K562 (cell line): ENCODE data around the gene RNASEH2A. TPM values are rescaled to one million over a fixed set of nuclear protein-coding genes. Genes with fewer than 3 reads are reported as not detected.
A peak's percentile ranks its signal among the peaks of the same experiment; 100 is the strongest.

Source experiments
- ATF1 ChIP-seq, 2 experiments: fragments of 450-650 bp in 1 of 2; IDR thresholded peaks; 2 replicates each; pipeline ENCODE4 v1.6.1; 2016; ENCODE audit warnings: missing compliant biosample characterization in 1 of 2, missing genetic modification characterization in 1 of 2
- BACH1 ChIP-seq: fragments of 200-800 bp; sonication (Bioruptor generic); IDR thresholded peaks from 2 replicates; pipeline ENCODE4 v1.6.1; 2016; ENCODE audit warnings: missing genetic modification characterization, missing compliant biosample characterization
- BRD4 ChIP-seq: fragments of 200-600 bp; sonication (generic); IDR thresholded peaks from 2 replicates; pipeline ENCODE4 v1.6.1; 2017; ENCODE audit warnings: inconsistent platforms
- CBFA2T2 ChIP-seq: fragments of 450-650 bp; conservative IDR thresholded peaks from 2 replicates; pipeline ENCODE4 v1.6.1; 2017; ENCODE audit warnings: mild to moderate bottlenecking
- DMBX1 ChIP-seq: fragments of 250-450 bp; sonication (Bioruptor Pico); IDR thresholded peaks from 2 replicates; pipeline ENCODE4 v1.8.0; 2022; ENCODE audit warnings: inconsistent platforms, mild to moderate bottlenecking, moderate library complexity, borderline replicate concordance
- FOXK2 ChIP-seq, 2 experiments: fragments of 450-650 bp; IDR thresholded peaks in 1 of 2; conservative IDR thresholded peaks in 1 of 2; 2 replicates each; pipeline ENCODE4 v1.6.1; 2016; ENCODE audit warnings: low read depth in 2 of 2, mild to moderate bottlenecking in 1 of 2
- HDGF ChIP-seq: fragments of 450-650 bp; IDR thresholded peaks from 2 replicates; pipeline ENCODE4 v1.6.1; 2016
- MEIS2 ChIP-seq: fragments of 450-650 bp; IDR thresholded peaks from 2 replicates; pipeline ENCODE4 v1.6.1; 2014; ENCODE audit warnings: mild to moderate bottlenecking; ENCODE audit not compliant: partially characterized antibody
- NFIC ChIP-seq: fragments of 450-650 bp; IDR thresholded peaks from 2 replicates; pipeline ENCODE4 v1.6.1; 2017; ENCODE audit warnings: mild to moderate bottlenecking, inconsistent platforms
- PCBP1 ChIP-seq: fragments of 200-400 bp; formaldehyde crosslinking; IDR thresholded peaks from 2 replicates; pipeline ENCODE4 v1.6.1; 2018; ENCODE audit warnings: mild to moderate bottlenecking, low read depth, low read length; ENCODE audit not compliant: poor library complexity, severe bottlenecking
- PRDM10 ChIP-seq: fragments of 450-650 bp; IDR thresholded peaks from 2 replicates; pipeline ENCODE4 v1.6.1; 2018; ENCODE audit not compliant: partially characterized antibody
- RFX1 ChIP-seq: fragments of 450-650 bp; IDR thresholded peaks from 2 replicates; pipeline ENCODE4 v1.6.1; 2016; ENCODE audit warnings: mild to moderate bottlenecking, moderate library complexity
- SMAD1 ChIP-seq: fragments of 150-350 bp; IDR thresholded peaks from 2 replicates; pipeline ENCODE4 v1.6.1; 2014; ENCODE audit warnings: low read length, low read depth; ENCODE audit not compliant: partially characterized antibody
- SMARCA5 ChIP-seq: fragments of 450-650 bp; IDR thresholded peaks from 2 replicates; pipeline ENCODE4 v1.6.1; 2016
- SNRNP70 ChIP-seq: fragments of 200-400 bp; formaldehyde crosslinking; optimal IDR thresholded peaks from 2 replicates; pipeline ENCODE3; 2017; ENCODE audit warnings: low read depth, low read length
- SPI1 ChIP-seq: IDR thresholded peaks from 2 replicates; pipeline ENCODE4 v1.6.1; 2011; ENCODE audit warnings: low read depth, low read length, control low read depth, borderline replicate concordance
- USF2 ChIP-seq: sonication (generic); formaldehyde crosslinking; IDR thresholded peaks from 2 replicates; pipeline ENCODE4 v1.5.0; 2020; ENCODE audit warnings: missing genetic modification reagents
- ZBTB8A ChIP-seq: fragments of 450-650 bp; IDR thresholded peaks from 2 replicates; pipeline ENCODE4 v1.6.1; 2018; ENCODE audit warnings: mild to moderate bottlenecking, moderate library complexity; ENCODE audit not compliant: partially characterized antibody
- ZNF408 ChIP-seq: fragments of 250-450 bp; sonication (Bioruptor Pico); IDR thresholded peaks from 2 replicates; pipeline ENCODE4 v1.4.0; 2020; ENCODE audit warnings: low read depth, mild to moderate bottlenecking, moderate library complexity
- ZNF57 ChIP-seq: fragments of 450-650 bp; formaldehyde crosslinking; IDR thresholded peaks from 2 replicates; pipeline ENCODE4 v1.4.0; 2020; ENCODE audit warnings: mild to moderate bottlenecking, moderate library complexity
- ZNF740 ChIP-seq, 3 experiments: fragments of 200-800 bp in 1 of 3; sonication (Bioruptor generic) in 1 of 3; sonication (generic) in 1 of 3; formaldehyde crosslinking in 1 of 3; IDR thresholded peaks; 2 replicates each; pipeline versions ENCODE4 v1.6.1 to v1.8.0; 2016 to 2022; ENCODE audit warnings: mild to moderate bottlenecking in 2 of 3, missing compliant biosample characterization in 2 of 3, missing genetic modification characterization in 2 of 3, missing genetic modification reagents in 1 of 3
- polyA plus RNA-seq, 8 experiments: library from polyadenylated mRNA; depleted of rRNA in 4 of 8; stranded (reverse) in 5 of 8; unstranded in 3 of 8; fragments of >200 nt; fragmentation: Nextera tagmentation in 2 of 8; fragmentation: Illumina TruSeq in 1 of 8; extraction: Ambion mirVana in 2 of 8; extraction: Trizol in 1 of 8; gene quantifications; 2 replicates each; pipeline versions ENCODE4 v1.2.1 to v1.2.3, GENCODE V29; 2011 to 2014; ENCODE audit warnings: inconsistent platforms in 1 of 8, missing spikeins in 1 of 8
- total RNA-seq, 7 experiments: library from RNA; depleted of rRNA in 6 of 7; stranded (reverse); fragments of >200 nt in 6 of 7; fragmentation: Illumina TruSeq in 2 of 7; extraction: Trizol in 2 of 7; gene quantifications; 2 replicates each; pipeline versions ENCODE4 v1.2.1 to v1.2.3, GENCODE V29; 2011 to 2021; ENCODE audit warnings: low replicate concordance in 1 of 7

RNASEH2A gene
- total and polyA plus RNA-seq, 9 of the 15 experiments (the other 6 are each of a cell fraction or from before 2014, with no cell fraction given): 22.3 to 78.0 (median 61.7) TPM

- TF ChIP-seq PRDM10 (no peak), SMAD1 (no peak), USF2 (CRISPR knock-in tag) (peak; percentile 77), ZNF740 (CRISPR knock-in tag; IDR thresholded peaks at IDR 0.05) (peak; percentile 93), ZNF740 (tag; IDR thresholded peaks at IDR 0.05) (peak in 1 of 2 experiments; percentile 81; a peak in 2 of 4 replicates), SMARCA5 (no peak), ZBTB8A (no peak), DMBX1 (no peak), CBFA2T2 (no peak), ZNF57 (CRISPR knock-in tag) (no peak), SNRNP70 (no peak), SPI1 (no peak), ATF1 (CRISPR knock-in tag; IDR thresholded peaks at IDR 0.05) (no peak), ATF1 (tag; IDR thresholded peaks at IDR 0.05) (peak; percentile 31; the same call in 1 of the 2 replicates), HDGF (no peak), BRD4 (no peak), MEIS2 (peak; percentile 38), BACH1 (tag) (no peak), RFX1 (no peak), NFIC (peak; percentile 93), ZNF408 (no peak), PCBP1 (peak; percentile 45), FOXK2 (conservative IDR thresholded peaks at IDR 0.05 in 1 of 2, IDR thresholded peaks at IDR 0.05 in 1 of 2; ENCODE audit: low read depth in 2 of 2) (no peak)
Observed at GRCh38 chr19:12825254-12826131, 19.1 kb downstream of the RNASEH2A start (continued).
